ENCODE data around the gene LDHD.

The LDHD gene

GRCh38 chr16:75073545-75074303, 42.9 kb downstream of the LDHD start:
- no peak for DNase-seq (ENCODE audit: low read depth)
- TF ChIP-seq CTCF (IDR thresholded peaks at IDR 0.05; ENCODE audit: low read depth, low read length, missing control alignments), result no peak
- no peak overlapping the region for H3K4me3 ChIP-seq (ENCODE audit: low read depth, low read length)

- DNase-seq (ENCODE audit: low read depth), result no peak
- H3K4me3 ChIP-seq (ENCODE audit: low read depth, low read length), result no peak overlapping the region
- no peak for TF ChIP-seq CTCF (IDR thresholded peaks at IDR 0.05; ENCODE audit: low read depth, low read length, missing control alignments)
Observed at GRCh38 chr16:75072239-75072947, 44.2 kb downstream of the LDHD start.

GRCh38 chr16:75071621-75072020, 45.0 kb downstream of the LDHD start:
- no peak for DNase-seq (ENCODE audit: low read depth)
- no peak overlapping the region for H3K4me3 ChIP-seq (ENCODE audit: low read depth, low read length)
- TF ChIP-seq CTCF (IDR thresholded peaks at IDR 0.05; ENCODE audit: low read depth, low read length, missing control alignments), result no peak

GRCh38 chr16:75070012-75070841, 46.4 kb downstream of the LDHD start:
- TF ChIP-seq CTCF (IDR thresholded peaks at IDR 0.05; ENCODE audit: low read depth, low read length, missing control alignments), result no peak
- no peak for DNase-seq (ENCODE audit: low read depth)
- H3K4me3 ChIP-seq (ENCODE audit: low read depth, low read length), result no peak overlapping the region

- DNase-seq (ENCODE audit: low read depth), result no peak
- no peak for TF ChIP-seq CTCF (IDR thresholded peaks at IDR 0.05; ENCODE audit: low read depth, low read length, missing control alignments)
- H3K4me3 ChIP-seq (ENCODE audit: low read depth, low read length), result no peak overlapping the region
Observed at GRCh38 chr16:75068085-75069031, 48.2 kb downstream of the LDHD start.

- no peak for DNase-seq (ENCODE audit: low read depth)
- no peak for TF ChIP-seq CTCF (IDR thresholded peaks at IDR 0.05; ENCODE audit: low read depth, low read length, missing control alignments)
- no peak overlapping the region for H3K4me3 ChIP-seq (ENCODE audit: low read depth, low read length)
Observed at GRCh38 chr16:75066861-75067447, 49.6 kb downstream of the LDHD start.
